ENCODE data around the gene FUT4.
"Not testable (repeated sequence)": the region's sequence is repeated elsewhere in the genome, so short reads cannot be mapped to it uniquely, and the experiment has no call there.

Gene FUT4, protein sequence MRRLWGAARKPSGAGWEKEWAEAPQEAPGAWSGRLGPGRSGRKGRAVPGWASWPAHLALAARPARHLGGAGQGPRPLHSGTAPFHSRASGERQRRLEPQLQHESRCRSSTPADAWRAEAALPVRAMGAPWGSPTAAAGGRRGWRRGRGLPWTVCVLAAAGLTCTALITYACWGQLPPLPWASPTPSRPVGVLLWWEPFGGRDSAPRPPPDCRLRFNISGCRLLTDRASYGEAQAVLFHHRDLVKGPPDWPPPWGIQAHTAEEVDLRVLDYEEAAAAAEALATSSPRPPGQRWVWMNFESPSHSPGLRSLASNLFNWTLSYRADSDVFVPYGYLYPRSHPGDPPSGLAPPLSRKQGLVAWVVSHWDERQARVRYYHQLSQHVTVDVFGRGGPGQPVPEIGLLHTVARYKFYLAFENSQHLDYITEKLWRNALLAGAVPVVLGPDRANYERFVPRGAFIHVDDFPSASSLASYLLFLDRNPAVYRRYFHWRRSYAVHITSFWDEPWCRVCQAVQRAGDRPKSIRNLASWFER

DNA sequence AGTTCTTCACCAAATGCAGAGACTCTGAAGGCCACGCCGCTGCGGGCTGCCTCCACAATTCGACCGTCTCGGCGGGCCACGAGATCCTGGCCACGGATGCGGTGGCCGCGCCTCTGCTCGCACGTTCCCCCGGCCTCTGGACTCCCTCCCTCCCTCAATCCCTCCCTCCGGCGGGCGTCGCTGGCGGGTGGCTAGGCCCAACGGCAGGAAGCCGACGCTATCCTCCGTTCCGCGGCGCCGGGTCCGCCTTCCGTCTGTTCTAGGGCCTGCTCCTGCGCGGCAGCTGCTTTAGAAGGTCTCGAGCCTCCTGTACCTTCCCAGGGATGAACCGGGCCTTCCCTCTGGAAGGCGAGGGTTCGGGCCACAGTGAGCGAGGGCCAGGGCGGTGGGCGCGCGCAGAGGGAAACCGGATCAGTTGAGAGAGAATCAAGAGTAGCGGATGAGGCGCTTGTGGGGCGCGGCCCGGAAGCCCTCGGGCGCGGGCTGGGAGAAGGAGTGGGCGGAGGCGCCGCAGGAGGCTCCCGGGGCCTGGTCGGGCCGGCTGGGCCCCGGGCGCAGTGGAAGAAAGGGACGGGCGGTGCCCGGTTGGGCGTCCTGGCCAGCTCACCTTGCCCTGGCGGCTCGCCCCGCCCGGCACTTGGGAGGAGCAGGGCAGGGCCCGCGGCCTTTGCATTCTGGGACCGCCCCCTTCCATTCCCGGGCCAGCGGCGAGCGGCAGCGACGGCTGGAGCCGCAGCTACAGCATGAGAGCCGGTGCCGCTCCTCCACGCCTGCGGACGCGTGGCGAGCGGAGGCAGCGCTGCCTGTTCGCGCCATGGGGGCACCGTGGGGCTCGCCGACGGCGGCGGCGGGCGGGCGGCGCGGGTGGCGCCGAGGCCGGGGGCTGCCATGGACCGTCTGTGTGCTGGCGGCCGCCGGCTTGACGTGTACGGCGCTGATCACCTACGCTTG lies at the start of gene FUT4:
Gene FUT4 (plus strand): TSS at position 227 of the 951 bp plus-strand sequence. CDS start 213 bp downstream, at position 440.
- DNase-seq: peak; percentile 60

DNA sequence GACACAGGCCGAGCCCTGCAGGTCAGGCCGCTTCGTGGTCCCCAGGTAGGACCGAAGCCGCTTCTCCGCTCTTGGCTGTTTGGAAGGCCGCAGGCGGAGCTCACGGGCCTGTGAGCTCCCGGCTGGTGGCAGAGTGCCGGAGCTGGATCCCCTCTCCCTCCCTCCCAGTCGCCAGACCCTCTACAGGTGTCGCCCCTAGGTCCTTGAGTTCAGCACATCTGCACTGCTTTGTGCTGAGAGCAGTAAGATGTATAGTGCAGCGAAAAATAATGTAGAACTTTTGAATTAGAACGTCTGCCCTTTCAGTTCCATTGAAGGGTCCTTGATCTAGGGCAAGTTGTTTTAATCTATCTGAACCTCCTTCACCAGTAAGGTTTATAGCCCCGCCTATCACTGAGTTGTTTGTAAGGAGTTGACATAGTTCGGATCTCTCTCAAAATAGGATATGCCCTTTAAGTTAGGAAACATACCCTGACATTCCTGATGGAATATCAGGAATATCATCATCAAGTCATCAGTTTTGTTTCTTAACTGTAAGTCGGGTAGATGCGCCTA lies 49.5 kb upstream of the FUT4 start:
- DNase-seq: peak; percentile 6

DNA sequence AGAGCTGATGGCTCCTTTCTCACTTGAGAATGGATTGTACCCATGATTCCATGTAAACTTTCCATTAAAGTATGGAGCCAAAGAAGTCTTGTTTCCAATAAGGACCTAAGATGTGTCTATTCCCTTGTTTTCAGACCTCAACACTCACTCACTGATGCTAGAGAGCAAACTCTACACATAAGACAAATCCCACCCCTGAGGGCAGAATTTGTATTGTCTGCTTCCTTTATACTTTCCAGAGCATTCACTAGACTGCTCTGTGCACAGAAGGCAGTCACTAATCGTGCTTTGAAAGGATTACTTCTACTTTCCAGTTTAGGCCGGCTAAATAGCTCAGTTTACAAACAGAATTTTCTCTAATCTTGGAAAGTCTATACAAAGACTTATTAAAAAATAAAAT lies 43.5 kb upstream of the FUT4 start:
- DNase-seq: no peak

DNA sequence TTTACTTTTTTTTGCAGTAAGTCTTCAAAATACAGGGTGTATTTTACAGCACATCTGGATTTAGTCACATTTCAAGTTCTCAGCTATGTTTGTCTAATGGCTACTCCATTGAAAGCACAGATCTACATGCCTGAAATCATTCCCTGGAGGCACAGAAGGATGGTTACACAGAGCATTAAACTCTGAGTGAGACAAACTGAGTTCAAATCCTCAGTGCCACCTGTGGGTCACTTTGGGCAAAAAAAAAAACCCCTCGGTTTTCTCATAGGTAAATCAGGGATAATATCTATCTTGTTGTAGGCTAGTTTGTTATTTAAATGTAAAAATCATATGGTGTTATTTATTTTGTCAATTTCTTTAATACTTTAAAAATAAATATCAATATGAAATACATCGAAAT lies 42.2 kb upstream of the FUT4 start:
- no peak for DNase-seq

DNA sequence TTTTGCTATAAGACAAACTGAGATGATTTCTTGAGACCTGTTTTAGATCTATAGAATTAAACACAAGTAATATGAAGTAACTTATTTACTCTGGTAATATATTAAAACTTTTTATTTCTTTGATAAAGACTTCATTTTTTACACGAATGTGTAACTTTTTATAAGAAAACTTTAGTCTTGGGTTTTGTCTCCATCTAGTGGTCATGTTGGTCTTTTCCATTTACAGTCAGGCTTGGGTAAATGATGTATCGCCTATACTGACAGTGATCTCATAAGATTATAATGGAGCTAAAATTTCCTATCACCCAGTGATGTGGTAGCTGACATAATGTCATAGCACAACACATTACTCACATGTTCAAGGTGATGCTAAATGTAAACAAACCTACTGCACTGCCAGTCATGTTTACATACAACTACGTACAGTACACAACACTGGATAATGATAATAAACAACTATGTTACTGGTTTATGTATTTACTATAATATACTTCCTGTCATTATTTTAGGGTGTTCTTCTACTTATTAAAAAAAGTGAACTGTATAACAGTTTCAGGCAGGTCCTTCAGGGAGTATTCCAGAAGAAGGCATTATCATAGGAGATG lies 38.9 kb upstream of the FUT4 start:
- DNase-seq: peak; percentile 64

DNA sequence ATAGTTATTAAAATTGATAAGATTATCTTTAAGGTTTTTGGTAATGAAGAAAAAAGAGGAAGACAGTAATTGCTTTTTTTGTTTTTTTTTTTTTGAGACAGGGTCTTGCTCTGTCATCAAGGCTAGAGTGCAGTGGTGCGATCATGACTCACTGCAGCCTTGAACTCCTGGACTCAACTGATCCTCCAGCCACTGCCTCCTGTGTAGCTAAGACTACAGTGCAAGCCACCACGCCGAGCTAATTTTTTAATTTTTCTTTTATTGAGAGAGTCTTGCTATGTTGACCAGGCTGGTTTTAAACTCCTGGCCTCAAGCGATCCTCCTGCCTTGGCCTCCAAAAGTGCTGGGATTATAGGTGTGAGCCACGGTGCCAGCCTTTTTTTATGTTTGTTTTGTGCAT lies 37.2 kb upstream of the FUT4 start:
- not testable (repeated sequence) for DNase-seq

DNA sequence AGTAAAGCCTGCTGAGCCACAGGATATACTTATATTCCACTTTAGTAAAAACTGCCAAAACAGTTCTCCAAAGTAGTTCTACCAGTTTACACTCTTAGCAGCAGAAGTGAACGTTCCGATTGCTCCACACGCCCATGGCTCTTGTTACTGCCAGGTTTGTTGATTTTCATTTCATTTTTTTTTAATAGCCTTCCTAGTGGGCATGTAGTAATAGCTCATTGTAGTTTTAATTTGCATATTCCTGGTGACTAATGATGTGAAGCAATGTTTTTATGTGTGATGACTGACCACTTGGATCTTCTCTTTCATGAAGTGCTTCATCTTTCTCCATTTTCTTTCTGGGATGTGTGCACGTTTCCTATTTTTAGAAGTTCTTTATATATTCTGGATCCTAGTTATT lies 36.2 kb upstream of the FUT4 start:
- no peak for DNase-seq

DNA sequence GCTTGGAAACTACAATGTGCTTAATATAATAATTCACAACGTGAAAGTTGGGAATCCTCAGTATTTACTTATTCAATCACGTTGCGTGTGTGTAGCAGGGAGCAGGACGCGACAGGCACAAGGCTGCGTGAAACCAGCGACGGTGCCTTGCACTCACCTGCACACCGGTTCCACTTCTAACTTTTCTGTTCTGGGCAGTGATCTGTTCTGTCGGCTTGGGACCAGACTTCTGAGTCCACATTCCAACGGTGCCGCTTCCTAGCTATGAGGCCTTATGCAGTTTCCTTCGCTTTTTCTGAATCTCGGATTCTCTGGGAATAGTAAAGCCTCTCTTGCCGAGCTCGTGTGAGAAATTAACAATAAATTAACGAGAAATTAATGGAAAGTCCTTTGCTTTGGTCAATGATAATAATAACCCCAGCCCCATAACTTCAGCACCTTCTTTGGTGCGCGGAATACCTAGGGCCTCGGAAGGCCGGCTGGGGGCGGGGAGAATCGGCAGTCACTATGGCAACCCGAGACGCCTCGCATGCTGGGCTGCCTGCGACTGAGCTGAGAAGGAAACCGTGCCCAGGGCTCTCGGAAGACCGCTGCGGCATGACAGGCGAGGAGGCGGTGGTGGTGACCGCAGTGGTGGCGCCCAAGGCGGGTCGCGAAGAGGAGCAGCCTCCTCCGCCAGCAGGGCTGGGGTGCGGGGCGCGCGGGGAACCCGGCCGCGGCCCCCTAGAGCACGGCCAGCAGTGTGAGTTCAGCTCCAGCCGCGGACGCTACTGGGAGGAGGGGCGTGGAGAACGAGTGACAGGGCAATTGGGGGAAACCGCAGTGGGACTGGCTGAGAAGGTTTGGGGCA lies 31.6 kb upstream of the FUT4 start, which contains the start of gene C11orf97:
Gene C11orf97 (plus strand): TSS at position 530 of the 850 bp plus-strand sequence. CDS start 68 bp downstream, at position 598.
- DNase-seq: peak; percentile 37

DNA sequence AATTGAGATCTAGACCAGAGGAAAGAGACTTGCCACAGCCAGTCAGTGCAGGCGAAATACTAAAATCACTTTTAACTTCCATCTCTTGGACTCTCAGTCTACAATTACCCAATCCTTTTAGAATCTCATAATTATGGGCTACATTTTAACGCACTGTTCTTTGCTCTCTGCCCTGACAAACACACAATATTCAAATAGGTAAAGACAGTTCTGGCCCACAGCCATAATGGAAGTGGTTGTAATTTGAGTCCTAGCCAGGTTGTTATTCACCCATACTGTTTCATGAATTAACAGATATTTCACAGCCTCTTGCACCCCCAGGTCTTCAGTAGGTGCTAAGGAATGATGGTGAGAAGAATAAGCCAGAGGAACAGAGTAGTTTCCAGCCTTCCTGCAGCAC lies 30.6 kb upstream of the FUT4 start:
- no peak for DNase-seq

DNA sequence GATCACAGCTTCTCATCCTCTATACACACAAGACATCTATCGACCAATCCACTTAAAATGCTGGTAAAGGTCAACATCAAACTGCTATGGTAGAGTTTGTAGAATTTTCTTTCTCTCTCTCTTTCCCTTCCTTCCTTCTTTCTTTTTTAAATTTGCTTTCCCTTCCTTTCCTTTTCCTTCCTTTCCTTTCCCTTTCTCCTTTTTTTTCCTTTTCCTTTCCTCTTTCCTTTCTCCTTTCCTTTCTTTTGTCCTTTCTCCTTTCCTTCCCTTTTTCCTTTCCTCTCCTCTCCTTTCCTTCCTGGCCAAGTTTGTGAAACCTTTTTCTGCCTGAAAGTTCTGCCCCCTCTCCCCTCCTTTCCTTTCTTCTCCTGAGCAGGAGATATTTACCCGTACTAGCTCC lies 28.3 kb upstream of the FUT4 start:
- no peak for DNase-seq

DNA sequence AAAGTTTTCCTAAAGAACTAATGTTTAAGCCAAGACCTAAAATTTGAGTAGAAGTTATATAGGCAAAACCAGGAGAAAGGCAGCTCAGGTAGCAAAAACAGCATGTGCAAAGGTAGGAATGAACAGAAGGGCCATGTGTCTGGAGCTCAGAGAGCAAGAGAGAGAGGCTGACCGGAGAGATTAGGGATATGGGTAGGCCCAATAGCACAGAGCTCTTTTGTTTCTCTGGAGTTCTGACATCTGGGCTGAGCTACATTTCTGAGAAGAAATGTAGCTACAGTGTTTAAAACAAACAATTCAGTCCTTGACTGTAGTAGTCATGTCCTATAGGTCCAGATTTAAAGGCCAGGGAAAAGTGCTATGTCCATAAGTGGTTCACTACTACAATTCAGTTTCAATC lies 27.0 kb upstream of the FUT4 start:
- no peak for DNase-seq

DNA sequence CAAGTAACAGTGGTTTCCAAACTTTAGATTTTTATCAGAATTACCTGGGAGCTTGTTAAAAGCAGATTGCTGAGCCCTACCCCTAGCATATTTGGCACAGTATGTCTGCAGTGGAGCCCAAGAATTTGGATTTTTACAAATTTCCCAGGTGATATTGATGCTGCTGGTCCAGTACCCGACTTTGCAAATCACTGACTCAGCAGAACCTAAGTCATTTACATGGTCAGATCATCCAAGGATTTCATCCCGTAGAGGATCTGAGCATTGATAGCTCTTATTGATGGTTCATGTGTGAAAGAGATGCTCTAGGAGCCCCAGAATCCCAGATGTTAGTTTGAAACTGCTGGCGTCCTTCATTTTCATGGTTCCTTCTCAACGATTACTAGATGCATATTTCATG lies 25.4 kb upstream of the FUT4 start:
- DNase-seq: no peak

DNA sequence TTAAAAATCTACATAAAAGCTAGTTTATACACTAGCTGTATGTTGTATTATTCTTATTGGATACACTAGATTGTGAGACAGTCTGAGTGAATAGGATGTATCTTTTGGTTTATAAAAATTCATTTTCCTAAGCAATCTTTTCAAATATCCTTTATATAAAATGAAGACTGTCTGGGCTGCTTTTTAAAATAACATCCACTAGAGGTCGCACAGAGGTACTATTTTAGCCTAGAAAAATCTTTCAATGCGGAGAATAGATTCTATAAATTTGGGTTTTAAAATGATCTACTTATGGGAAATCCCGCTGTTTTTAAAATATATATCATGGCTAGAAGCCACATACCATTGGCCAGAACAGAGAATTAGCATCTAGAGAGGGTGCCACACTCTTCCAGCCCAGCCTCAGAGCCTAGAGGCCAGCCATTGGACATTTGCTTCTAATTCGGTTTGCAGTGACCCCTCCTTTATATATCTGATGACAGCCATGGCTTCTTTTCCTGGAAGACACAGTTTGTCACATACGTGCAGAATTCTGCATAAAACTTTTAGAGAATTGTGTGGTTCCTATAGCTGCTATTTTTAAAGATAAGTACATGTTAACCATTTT lies 24.1 kb upstream of the FUT4 start:
- peak; percentile 48 for DNase-seq

DNA sequence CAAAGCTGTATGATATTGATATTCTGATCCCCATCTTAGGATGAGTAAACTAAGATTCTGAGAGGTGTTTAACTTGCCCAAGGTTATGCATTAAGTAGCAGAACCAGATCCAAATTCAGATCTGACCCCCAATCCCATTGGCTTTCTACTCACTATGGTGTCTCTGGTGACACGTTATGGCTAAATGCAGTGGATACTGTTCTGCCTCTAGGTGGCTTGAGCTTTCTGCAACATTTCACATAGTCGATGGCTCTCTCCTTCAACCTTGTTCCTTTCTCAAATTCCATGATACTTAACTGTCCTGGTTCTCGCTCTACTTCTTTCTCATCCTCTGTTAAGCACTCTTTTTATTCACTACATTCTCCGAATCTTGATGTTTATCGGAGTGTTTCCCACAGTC lies 22.0 kb upstream of the FUT4 start:
- no peak for DNase-seq

DNA sequence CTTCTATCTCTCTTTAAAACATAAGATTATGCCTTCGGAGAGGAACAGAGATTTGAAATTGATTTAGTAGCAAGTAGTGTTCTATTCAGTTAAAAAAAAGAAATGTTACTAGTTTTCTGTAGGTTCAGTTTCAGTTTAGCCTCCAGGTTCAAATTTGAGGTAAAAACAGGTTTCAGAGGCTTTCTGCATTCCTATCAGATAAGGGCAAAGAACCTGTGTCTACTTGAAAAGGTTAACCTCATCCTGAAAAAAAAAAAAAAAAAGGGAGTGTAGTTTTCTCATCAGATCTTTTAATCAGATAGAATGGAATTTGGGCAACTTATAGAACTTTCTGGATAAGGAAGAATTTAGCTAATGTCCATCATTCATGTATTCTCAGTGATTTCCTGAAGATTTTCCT lies 19.4 kb upstream of the FUT4 start:
- DNase-seq: no peak

DNA sequence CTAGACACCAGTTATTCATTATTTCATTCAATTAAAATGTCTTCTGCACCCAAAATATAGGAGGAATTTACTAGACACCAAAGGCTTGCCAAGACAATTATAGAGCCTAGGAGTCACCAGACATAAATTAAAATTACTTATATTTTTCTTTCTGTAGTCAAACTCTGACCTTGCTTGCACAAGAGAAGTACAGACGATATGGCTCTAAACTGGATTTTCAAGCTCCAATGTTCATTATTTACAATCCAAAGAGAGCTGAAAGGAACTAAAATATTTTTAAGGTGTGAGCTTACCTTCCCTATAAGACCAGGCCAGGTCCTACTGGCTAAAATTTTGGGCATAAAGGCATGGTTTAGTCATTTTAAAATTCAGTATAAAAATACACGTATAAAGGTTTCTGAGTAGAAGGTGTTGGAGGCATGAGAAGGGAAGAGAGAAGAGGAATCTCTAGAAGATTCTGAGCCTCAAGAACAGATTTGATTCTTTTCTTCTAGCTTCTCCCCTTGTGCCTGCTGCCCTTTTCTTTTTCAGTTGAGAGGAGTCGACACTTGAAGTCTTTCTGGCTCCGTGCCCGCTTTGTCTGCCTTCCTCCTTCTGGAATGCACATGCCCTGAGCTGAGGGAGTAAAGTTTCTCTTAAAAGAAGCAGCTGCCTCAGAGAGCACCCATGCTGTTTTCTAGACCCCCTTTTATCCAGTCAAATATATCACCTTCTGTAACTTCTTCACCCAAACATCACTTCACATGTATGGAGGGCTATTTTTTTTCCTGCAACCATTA lies 18.0 kb upstream of the FUT4 start:
- no peak for DNase-seq

DNA sequence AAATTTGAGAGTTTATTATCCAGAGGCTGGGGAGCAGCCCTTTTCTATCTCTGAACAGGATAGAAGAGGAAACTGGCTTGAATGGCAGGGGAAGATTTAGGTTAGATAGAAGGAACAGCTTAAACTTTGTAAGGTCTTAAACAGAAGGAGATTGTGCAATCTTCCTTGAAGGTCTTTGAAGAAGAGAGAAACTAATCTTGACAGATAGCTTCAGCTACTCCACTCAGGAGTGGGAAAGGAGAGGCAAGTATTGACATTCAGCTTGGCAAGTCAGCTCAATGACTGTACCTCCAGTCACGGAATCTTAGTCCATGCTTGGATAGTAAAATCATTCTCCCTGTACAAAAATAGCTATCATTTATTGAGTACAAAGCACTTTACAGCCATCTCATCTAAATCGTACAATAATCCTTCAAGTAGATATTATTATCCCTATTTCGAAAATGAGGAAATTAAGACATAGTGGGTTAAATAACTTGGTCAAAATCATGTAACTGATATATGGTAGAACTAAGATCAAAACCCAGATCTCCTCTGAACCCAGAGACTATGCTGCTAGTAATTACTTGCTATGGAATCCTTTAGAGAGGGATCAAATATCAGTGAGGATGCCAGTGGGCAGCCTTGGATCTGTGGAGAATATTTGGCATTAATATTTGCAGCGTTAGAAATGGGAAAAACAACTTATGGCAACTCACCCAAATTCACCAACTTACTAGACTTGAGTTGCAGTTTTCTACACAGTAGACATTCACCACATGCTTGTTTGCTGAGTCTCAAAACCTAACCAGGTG lies 16.9 kb upstream of the FUT4 start:
- DNase-seq: no peak

DNA sequence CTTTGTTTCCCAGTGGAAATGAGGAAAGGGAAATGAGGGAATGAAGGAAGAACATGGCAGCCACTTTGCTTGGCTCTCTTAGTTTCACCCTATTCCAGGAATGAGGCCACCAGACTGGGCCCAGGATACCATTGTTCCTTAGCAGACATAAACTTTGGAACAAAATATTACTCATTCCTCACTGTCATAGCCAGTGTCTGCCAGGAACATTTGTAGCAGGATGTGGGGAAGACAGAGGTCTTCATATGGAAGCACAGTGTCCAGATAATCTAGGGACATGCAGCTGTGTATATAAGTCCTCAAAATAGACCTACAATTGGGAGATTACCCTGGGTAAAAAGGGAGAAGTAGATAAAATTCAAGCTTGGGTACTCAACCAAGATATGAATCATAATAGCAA lies 15.2 kb upstream of the FUT4 start:
- no peak for DNase-seq

DNA sequence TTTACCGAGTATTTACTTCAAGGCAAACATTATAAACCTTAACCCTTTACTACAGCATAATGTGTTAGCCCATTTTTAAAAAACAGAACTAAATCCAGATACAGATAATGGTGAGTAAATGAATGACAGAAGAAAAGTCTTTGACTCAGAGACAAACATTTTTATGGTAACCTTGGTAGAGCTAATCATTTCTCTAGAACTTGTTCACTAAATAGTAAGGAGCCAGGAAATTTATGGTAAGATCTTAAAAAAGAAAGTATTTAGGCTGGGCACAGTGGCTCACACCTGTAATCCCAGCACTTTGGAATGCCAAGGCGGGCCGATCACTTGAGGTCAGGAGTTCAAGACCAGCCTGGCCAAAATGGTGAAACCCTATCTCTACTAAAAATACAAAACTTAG lies 11.5 kb upstream of the FUT4 start:
- DNase-seq: no peak

DNA sequence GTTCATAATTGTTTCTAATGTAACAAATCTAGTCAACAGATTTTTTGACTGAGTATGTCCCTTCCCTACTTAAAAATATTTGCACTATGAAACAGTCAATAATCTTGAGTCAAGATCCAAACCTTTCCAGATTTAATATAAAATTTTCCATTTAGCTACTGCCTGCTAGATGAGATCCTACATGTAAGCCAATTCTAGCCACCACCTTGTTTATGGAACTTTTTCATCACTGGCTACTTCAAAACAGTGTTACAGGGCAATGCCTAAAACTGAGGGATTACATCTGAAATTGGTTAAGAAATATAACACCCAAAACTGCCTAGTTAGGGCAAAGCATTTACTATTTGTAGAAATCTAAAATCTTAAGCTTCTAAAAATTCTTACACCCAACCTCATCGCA lies 10.5 kb upstream of the FUT4 start:
- no peak for DNase-seq
